Hepatocyte (in vitro differentiated cells): ENCODE measurements around the gene ATG16L2. TPM values are rescaled to one million over a fixed set of nuclear protein-coding genes. Genes with fewer than 3 reads are reported as not detected.

Experiments used
- microRNA-seq: library from miRNA; unstranded; fragments of <30 nt; microRNA quantifications from one replicate; pipeline ENCODE4, GENCODE V29; 2017
- polyA plus RNA-seq: library from polyadenylated mRNA; unstranded; fragments of >200 nt; fragmentation: Nextera tagmentation; extraction: Ambion mirVana; gene quantifications from 2 replicates; pipeline ENCODE4 v1.2.1, GENCODE V29; 2016
- small RNA-seq: library from RNA; depleted of rRNA; stranded (forward); fragments of <200 nt; gene quantifications from one replicate; pipeline ENCODE3, GENCODE V24; 2014
- total RNA-seq: library from RNA; depleted of rRNA; stranded (reverse); fragments of >200 nt; gene quantifications from 2 replicates; pipeline ENCODE4 v1.2.3, GENCODE V29; 2014

The ATG16L2 gene
- total and polyA plus RNA-seq, 2 experiments from 2014 or later: 11.5 to 20.3 TPM

Small RNA genes lying within 50 kb of the gene (microRNA-seq; reads per million reads assigned to microRNA genes)
- gene MIR4692: not detected

Small RNA genes lying within 50 kb of the gene (small RNA-seq; reads per million reads assigned to genes)
- gene MIR4692: not detected
- gene RF00019: not detected
- not detected for gene RNU6-672P

Other genes with a start within 250 kb of the ATG16L2 start
- gene PDE2A, start 140.0 kb upstream of the ATG16L2 start, total RNA-seq: 2.2 and 3.5 TPM in 2 replicates
- 0.60 and 1.1 TPM in 2 replicates for gene PDE2A, start 140.0 kb upstream of the ATG16L2 start, polyA plus RNA-seq
- gene ARAP1, start 62.0 kb upstream of the ATG16L2 start, total RNA-seq: 86.9 and 118 TPM in 2 replicates
- gene ARAP1, start 62.0 kb upstream of the ATG16L2 start, polyA plus RNA-seq: 53.2 and 60.2 TPM in 2 replicates
- 290 and 390 TPM in 2 replicates for gene STARD10, start 20.4 kb upstream of the ATG16L2 start, total RNA-seq
- gene STARD10, start 20.4 kb upstream of the ATG16L2 start, polyA plus RNA-seq: 575 and 686 TPM in 2 replicates